COLO668 (cell line): ENCODE results near the gene OPN5.
A peak's percentile ranks its signal among the peaks of the same experiment; 100 is the strongest.

Experiments
- DNase-seq: peaks from one replicate; lab custom pipeline; 2025; ENCODE audit not compliant: unreplicated experiment; lab: John Stamatoyannopoulos, UW

The OPN5 gene

DNA sequence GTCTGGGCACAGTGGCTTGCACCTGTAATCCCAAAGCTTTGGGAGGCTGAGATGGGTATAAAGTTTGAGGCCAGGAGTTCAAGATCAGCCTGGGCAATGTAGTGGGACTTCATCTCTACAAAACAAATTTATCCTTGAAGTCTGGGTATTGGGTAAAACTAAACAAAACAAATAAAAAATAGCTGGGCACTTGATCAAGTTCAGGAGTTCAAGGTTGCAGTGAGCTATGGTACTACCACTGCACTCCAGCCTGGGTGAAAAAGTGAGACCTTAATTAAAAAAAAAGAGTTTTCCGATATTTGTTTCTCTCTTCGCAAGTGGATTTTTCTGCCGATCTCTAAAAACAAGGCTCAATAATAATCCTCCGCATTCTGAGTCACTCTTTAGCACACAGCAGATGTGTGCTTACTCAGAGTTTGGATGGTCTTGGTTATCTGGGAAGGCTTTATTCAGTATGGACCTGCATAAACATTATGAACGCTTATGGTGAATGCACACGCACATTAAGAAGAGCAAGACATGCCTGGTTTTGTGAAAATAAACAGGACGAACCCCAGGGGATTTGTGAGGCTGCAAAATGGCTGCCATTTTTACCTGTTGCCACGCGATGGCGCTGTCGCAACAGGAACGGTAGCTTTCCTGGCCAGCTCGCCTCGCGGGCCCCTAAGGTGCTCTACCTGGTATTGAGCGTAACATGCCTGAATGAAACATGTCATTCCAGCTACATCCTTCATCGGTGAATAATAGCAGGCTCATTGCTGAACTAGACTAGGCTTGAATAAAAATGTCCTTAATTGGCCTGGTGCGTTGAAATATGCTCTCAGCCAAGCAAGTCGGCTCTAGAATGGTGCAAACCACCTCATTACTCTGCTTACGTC, 6.0 kb downstream of the OPN5 start:
- peak; percentile 62 for DNase-seq

DNA sequence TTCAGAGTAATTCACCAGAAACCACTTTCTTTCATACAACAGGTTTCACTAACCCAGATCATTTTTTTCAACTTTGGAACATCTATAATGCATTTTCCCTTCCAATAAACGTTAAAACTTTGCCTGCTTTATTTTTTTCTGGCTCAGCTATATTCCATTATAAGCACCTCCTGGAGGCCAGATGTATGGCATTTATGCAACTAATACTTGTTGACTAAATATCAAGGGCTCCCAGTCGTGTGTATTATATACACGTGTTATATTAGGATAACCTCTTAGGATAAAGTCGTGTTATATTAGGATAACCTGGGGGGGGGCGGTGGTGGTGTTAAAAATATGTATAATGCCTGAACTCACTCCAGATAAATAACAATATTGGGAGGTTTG, 6.7 kb downstream of the OPN5 start:
- DNase-seq = no peak

GRCh38 chr6:47789553-47789952, 7.7 kb downstream of the OPN5 start:
- DNase-seq = no peak

DNA sequence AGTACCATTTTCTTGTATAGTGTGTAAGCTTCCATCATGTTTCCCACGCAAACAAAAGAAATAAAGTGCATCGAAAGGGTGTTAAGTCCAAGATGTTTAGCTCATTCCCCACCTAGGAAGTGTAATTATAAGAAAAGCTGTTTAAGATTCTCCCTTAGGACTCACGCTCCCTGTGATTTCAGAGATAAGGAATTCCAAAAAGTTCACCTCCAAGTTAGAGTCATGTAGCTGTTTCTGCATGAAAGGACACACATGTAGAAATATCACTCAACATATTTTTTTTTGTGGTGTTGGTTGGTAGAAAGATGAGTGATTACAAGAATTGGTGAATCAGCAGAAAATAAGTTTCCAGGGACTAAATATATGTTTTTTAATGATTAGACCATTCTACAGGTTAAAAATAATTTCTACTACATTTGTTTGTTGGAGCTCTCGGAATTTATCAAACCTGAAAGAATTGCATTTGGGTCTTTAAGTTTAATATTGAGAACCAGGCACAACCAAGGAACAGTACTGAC, 10.4 kb downstream of the OPN5 start:
- DNase-seq = no peak

DNA sequence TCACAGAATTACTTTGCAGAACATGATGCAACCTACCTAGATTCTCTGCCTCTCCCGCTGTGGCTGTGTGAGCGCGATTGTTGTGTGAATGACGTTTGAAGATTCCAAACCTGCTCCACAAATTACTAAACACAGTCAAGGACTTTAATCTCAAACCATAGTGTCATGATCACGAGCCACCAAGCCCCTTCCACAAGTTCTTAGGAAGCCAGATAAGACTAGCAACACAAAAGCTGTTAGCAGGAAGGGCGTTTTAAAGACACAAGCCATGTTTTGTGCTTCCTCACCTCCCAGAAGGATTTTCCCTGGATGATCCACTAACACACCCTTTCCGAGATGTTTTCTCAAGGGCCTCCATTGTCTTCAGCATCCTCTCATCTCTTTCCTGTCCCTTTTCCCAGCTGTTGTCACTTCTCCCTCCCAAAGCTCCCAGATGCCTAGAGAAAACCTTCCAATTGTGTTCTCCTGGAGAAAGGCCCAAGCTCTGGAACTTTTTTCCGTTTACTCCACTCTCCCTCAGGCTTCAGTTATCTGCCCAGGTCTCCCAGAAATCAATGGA, 12.8 kb downstream of the OPN5 start:
- DNase-seq = no peak

DNA sequence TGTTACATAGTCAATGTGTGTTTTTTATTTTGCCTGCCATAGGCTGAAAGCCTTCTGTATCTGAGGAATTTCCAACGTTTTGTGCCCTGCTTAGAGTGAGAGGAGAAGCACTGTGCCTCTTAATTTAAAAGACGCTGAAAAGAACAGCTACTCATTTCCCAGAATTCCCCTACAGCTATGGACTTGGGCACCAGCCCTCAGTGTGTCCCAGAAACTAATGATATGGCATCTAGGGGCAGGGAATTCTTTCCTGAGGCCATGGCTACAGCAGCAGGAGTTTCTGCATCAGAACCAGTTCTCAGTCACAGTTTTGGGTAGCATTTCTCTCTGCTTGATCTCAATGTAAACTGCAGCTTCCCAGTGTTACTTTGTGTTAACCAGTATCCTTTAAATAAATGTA, 20.2 kb downstream of the OPN5 start:
- DNase-seq = no peak

DNA sequence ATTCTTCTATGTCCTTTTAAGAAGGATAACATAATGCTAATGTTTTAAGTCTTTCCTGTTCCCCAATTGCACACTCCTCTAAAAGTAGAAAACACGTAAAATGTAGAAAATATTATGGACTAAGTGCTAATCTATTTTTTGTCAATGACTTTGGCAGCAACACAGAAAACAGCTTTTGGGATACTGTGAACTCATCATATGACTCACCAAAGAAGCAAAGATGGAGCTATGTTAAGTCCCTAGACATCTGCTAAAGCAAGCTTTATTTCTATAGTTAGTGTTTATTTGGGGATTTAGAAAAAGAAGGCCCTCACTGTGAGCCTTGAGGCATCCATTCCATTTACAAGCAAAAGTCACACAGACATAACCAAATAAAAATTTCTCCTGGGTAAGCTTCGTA, 23.0 kb downstream of the OPN5 start:
- DNase-seq = no peak

GRCh38 chr6:47809873-47810272, 28.0 kb downstream of the OPN5 start:
- no peak for DNase-seq

DNA sequence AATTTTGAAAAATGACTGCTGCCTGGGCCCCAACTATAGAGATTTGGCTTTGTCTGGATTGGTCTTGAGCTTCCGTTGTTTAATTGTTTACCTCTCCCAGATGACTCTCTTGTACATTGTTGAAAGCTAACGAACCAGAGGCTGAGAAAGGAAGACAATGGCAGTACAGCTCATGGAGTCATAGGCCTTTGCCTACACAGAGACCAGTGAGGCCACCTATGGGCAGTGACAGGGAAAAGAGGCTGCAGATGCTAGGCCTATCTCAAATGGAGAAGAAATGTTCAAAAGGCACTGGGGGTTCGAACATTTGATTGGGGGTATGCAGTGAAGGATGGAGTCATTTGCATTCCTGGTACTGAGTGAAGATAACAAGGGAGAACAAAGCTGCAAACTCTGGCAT, 29.1 kb downstream of the OPN5 start:
- DNase-seq = no peak

GRCh38 chr6:47811443-47811842, 29.6 kb downstream of the OPN5 start:
- no peak for DNase-seq

GRCh38 chr6:47817749-47818148, 35.9 kb downstream of the OPN5 start:
- no peak for DNase-seq

- no peak for DNase-seq
Observed at GRCh38 chr6:47819461-47819860, 37.6 kb downstream of the OPN5 start.

- no peak for DNase-seq
Observed at GRCh38 chr6:47822856-47823554, 41.2 kb downstream of the OPN5 start.

GRCh38 chr6:47832386-47833100, 50.7 kb downstream of the OPN5 start:
- DNase-seq = no peak

DNA sequence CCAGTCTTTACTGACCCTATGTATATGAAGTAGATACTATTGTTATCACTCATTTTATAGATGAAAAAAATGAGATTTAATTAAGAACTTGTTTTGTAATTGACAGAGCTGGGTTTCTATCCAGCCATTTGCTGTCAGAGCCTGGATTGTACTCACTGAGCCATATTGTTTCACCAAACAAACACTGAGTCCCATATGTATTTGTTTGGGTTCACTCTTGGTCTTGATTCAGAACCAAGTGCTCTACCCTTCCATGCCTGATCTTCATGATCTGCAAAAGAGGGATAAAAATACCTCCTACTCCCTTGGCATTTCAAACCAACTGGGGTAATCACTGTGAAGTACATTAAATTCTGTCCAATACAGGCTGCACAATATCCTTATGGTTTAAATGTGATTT, 52.4 kb downstream of the OPN5 start:
- DNase-seq = no peak

DNA sequence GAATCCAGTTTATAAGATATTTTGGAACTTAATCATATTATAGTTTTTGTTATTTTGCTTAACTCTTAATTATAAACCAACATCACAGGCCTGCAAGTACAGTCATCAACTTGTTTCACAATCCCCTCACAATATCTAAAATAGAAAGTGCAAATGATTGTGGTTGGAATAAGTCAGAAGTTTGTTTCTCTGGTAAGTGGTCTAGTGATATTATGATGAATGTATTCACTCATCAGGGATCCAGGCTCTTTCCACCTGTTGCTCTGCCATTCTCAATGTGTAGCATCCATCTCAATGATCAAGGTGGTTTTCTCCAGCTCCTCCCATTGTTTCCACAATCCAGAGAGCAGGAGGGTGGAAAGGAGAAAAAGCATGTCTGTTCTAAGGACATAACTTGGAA, 54.2 kb downstream of the OPN5 start:
- no peak for DNase-seq

- no peak for DNase-seq
Observed at GRCh38 chr6:47836639-47837038, 54.8 kb downstream of the OPN5 start.

DNA sequence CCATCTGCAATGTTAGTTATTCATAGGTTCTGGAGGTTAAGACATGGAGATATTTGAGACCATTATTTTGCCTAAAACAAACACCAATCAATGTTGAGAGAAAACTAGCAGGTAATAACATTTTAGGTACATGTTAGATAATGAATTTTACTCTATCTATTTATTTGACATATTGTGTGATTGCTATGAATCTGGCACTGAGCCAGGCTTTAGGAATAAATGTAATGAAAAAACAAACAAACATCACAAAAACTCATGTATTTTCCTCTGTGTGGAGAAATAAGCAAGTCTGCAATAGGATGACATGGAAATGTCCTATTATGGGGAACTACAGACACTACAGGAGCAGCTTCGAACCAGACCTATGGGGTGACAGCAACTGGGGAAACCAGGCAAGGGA, 57.8 kb downstream of the OPN5 start:
- DNase-seq = no peak

GRCh38 chr6:47844881-47845280, 63.0 kb downstream of the OPN5 start:
- DNase-seq = no peak

GRCh38 chr6:47846752-47847151, 64.9 kb downstream of the OPN5 start:
- DNase-seq = no peak

GRCh38 chr6:47851091-47851490, 69.3 kb downstream of the OPN5 start:
- no peak for DNase-seq
